Peyer's patch (tissue), 4 donors: Measurements from ENCODE around the gene ZSCAN25.

ENCODE experiments used
- POLR2A ChIP-seq, 2 donors: fragments of 450-650 bp; IDR thresholded peaks; one replicate each; pipeline ENCODE4 v1.5.1; 2017; ENCODE audit warnings: antibody characterized with exemption in 2 of 2, mild to moderate bottlenecking in 2 of 2, moderate library complexity in 2 of 2
- TF ChIP-seq, protein P1 (sequence below), 6 experiments: fragments of 450-650 bp in 4 of 6; fragments of 200-600 bp in 2 of 6; sonication (generic) in 1 of 6; IDR thresholded peaks; one replicate each; pipeline ENCODE4 v1.5.1; 2017 to 2019; ENCODE audit warnings: antibody characterized with exemption in 6 of 6, mild to moderate bottlenecking in 3 of 6, moderate library complexity in 1 of 6

DNA sequence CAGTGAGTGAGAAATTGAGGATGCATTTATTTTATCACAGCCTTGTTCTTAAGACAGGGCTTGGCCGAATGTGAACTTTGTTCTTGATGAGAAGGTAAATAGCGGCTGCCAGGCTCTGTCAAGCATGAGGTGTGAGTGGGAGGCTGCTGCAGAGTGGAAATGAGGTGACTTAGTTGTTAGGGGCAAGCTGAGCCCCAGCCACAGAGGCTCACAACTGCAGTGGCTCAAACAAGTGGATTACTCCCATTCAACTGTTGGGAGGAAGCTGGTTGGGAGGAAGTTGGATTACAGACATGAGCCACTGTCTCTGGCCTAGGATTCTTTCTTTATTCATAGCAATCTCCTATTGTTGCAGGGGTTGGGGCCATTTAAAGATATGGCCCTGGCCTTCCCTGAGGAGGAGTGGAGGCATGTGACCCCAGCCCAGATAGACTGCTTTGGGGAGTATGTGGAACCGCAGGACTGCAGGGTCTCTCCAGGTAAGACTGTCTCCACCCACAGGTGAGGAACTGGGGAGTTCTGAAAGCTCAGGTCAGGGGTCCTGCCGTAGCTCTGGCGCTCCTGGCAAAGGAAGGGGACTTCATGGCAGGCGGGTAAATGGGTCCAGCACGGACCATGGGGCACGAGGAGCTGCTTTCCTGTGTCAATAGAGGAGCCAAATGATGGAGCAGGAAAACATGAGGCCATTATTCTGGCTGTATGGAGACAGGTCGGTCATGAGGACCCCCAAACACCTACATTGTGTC lies 7.1 kb downstream of the ZSCAN25 start:
- TF ChIP-seq, protein P1, sequence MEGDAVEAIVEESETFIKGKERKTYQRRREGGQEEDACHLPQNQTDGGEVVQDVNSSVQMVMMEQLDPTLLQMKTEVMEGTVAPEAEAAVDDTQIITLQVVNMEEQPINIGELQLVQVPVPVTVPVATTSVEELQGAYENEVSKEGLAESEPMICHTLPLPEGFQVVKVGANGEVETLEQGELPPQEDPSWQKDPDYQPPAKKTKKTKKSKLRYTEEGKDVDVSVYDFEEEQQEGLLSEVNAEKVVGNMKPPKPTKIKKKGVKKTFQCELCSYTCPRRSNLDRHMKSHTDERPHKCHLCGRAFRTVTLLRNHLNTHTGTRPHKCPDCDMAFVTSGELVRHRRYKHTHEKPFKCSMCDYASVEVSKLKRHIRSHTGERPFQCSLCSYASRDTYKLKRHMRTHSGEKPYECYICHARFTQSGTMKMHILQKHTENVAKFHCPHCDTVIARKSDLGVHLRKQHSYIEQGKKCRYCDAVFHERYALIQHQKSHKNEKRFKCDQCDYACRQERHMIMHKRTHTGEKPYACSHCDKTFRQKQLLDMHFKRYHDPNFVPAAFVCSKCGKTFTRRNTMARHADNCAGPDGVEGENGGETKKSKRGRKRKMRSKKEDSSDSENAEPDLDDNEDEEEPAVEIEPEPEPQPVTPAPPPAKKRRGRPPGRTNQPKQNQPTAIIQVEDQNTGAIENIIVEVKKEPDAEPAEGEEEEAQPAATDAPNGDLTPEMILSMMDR (IDR thresholded peaks at IDR 0.05): no peak
- no peak for TF ChIP-seq POLR2A (IDR thresholded peaks at IDR 0.05)
